ENCODE measurements around the gene KDM2A. TPM values are rescaled to one million over a fixed set of nuclear protein-coding genes. Genes with fewer than 3 reads are reported as not detected.

Gene KDM2A
- total RNA-seq, 4 donors from 2014 or later = 44.9 to 69.5 (median 51.4) TPM

DNA sequence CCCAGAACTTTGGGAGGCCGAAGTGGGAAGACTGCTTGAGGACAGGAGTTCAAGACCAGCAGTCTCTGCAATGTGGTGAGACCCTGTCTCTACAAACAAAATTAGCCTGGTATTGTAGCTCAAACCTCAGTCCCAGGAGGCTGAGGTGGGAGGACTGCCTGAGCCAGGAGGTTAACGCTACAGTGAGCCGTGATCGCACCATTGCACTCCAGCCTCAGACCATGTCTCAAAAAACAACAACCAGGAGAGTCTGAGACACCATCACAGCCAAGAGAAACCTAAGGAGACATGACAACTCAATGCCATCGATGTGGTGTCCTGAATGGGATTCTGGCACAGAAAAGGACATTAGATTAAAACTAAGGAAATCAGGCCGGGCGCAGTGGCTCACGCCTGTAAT, 28.3 kb upstream of the KDM2A start:
- intact Hi-C loops (cut with DNase I) = no loop called here
- Histone ChIP-seq H3K9me3 (no peaks in the 10 kb centered on the region), H3K27me3 (peaks cover 0 to 4% (median 0%) of the 10 kb centered on the region in 4 donors), H3K4me3 (no peak overlapping the region), H3K4me1 (no peaks in the 10 kb centered on the region), H3K27ac (replicated peaks in 1 of 4) (no peak overlapping the region), H3K36me3 (no peaks in the 10 kb centered on the region)
- WGBS = 89% methylated on average over 8 of the region's 8 CpGs
- DNase-seq (ENCODE audit: extremely low spot score) = no peak
- TF ChIP-seq, protein P1, sequence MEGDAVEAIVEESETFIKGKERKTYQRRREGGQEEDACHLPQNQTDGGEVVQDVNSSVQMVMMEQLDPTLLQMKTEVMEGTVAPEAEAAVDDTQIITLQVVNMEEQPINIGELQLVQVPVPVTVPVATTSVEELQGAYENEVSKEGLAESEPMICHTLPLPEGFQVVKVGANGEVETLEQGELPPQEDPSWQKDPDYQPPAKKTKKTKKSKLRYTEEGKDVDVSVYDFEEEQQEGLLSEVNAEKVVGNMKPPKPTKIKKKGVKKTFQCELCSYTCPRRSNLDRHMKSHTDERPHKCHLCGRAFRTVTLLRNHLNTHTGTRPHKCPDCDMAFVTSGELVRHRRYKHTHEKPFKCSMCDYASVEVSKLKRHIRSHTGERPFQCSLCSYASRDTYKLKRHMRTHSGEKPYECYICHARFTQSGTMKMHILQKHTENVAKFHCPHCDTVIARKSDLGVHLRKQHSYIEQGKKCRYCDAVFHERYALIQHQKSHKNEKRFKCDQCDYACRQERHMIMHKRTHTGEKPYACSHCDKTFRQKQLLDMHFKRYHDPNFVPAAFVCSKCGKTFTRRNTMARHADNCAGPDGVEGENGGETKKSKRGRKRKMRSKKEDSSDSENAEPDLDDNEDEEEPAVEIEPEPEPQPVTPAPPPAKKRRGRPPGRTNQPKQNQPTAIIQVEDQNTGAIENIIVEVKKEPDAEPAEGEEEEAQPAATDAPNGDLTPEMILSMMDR (IDR thresholded peaks at IDR 0.05) = no peak
- no peak for TF ChIP-seq POLR2AphosphoS5 (IDR thresholded peaks at IDR 0.05)
- no peak for TF ChIP-seq EP300 (IDR thresholded peaks at IDR 0.05)
- TF ChIP-seq POLR2A (IDR thresholded peaks at IDR 0.05; ENCODE audit: low read depth) = no peak

GRCh38 chr11:67095214-67095507, 23.9 kb upstream of the KDM2A start:
- no peak for TF ChIP-seq EP300 (IDR thresholded peaks at IDR 0.05)
- TF ChIP-seq POLR2AphosphoS5 (IDR thresholded peaks at IDR 0.05) = no peak
- TF ChIP-seq, protein P1 (IDR thresholded peaks at IDR 0.05) = no peak
- TF ChIP-seq POLR2A (IDR thresholded peaks at IDR 0.05; ENCODE audit: low read depth) = no peak
- Histone ChIP-seq H3K27me3 (peaks cover 0 to 4% (median 0%) of the 10 kb centered on the region in 4 donors), H3K4me3 (no peak overlapping the region), H3K4me1 (peaks cover 0 to 2% (median 0%) of the 10 kb centered on the region in 4 donors), H3K27ac (replicated peaks in 1 of 4) (no peak overlapping the region), H3K36me3 (no peaks in the 10 kb centered on the region), H3K9me3 (no peaks in the 10 kb centered on the region)
- no peak for DNase-seq (ENCODE audit: extremely low spot score)
- 71% methylated on average over 1 of the region's 1 CpG for WGBS
- intact Hi-C loops (cut with DNase I) = no loop called here

DNA sequence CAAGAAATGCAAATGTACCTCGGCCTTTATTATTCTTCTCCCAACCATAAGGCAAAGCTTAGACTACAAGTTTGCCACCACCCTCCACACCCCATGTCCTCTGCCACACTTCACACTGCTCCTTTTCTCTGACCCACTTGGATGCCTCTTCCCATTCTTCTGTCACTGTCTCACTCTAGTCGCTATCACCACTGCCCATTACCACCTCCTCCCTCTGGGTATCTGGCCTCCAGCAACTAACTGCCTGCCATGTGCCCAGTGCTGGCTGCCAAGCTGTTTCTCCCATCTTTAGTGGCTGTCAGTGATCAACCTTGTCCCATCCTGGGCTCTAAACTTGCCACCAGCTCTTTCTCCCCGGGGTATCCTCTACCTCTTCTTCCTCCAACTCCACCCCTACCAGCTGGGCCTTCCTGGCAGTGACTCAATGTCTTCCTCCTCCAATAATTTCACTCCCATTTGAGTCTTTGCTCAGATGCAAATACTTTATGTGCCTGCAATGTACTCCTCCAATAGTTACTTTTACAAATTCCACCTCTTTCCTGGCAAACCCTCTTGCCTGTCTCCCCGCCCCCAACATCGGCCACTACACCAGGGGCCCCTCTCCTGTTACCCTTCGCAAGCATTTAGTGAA, 20.1 kb upstream of the KDM2A start:
- intact Hi-C loops (cut with DNase I) = no loop called here
- no peaks in the 10 kb centered on the region for H3K27me3 ChIP-seq
- no peak overlapping the region for H3K4me3 ChIP-seq
- H3K27ac ChIP-seq (replicated peaks in 1 of 4) = no peak overlapping the region
- WGBS = 83% methylated on average over 6 of the region's 6 CpGs
- no peak for TF ChIP-seq POLR2AphosphoS5 (IDR thresholded peaks at IDR 0.05)
- no peak for TF ChIP-seq EP300 (IDR thresholded peaks at IDR 0.05)
- TF ChIP-seq, protein P1 (IDR thresholded peaks at IDR 0.05) = no peak
- no peak for TF ChIP-seq POLR2A (IDR thresholded peaks at IDR 0.05; ENCODE audit: low read depth)
- H3K4me1 ChIP-seq = peaks cover 0 to 2% (median 0%) of the 10 kb centered on the region in 4 donors
- no peaks in the 10 kb centered on the region for H3K36me3 ChIP-seq
- DNase-seq (ENCODE audit: extremely low spot score) = no peak
- no peaks in the 10 kb centered on the region for H3K9me3 ChIP-seq

GRCh38 chr11:67099831-67100324, 19.2 kb upstream of the KDM2A start:
- intact Hi-C loops (cut with DNase I) = no loop called here
- Histone ChIP-seq H3K4me1 (peaks cover 0 to 2% (median 0%) of the 10 kb centered on the region in 4 donors), H3K27ac (replicated peaks in 1 of 4) (no peak overlapping the region), H3K9me3 (no peaks in the 10 kb centered on the region), H3K27me3 (no peaks in the 10 kb centered on the region), H3K36me3 (no peaks in the 10 kb centered on the region), H3K4me3 (no peak overlapping the region)
- no peak for DNase-seq (ENCODE audit: extremely low spot score)
- TF ChIP-seq POLR2A (IDR thresholded peaks at IDR 0.05; ENCODE audit: low read depth) (no peak), EP300 (IDR thresholded peaks at IDR 0.05) (no peak), POLR2AphosphoS5 (IDR thresholded peaks at IDR 0.05) (no peak)
- TF ChIP-seq, protein P1 (IDR thresholded peaks at IDR 0.05) = no peak
- WGBS = 93% methylated on average over 6 of the region's 6 CpGs

- Histone ChIP-seq H3K27me3 (no peaks in the 10 kb centered on the region), H3K27ac (replicated peaks in 1 of 4) (no peak overlapping the region), H3K4me1 (peaks cover 0 to 2% (median 0%) of the 10 kb centered on the region in 4 donors), H3K4me3 (no peak overlapping the region), H3K9me3 (no peaks in the 10 kb centered on the region), H3K36me3 (no peaks in the 10 kb centered on the region)
- WGBS = 95% methylated on average over 8 of the region's 8 CpGs
- intact Hi-C loops (cut with DNase I) = no loop called here
- TF ChIP-seq POLR2A (IDR thresholded peaks at IDR 0.05; ENCODE audit: low read depth) (no peak), EP300 (IDR thresholded peaks at IDR 0.05) (no peak), POLR2AphosphoS5 (IDR thresholded peaks at IDR 0.05) (no peak)
- TF ChIP-seq, protein P1 (IDR thresholded peaks at IDR 0.05) = no peak
- no peak for DNase-seq (ENCODE audit: extremely low spot score)
Measured at GRCh38 chr11:67102664-67103063, 16.4 kb upstream of the KDM2A start.
